ENCODE data around the gene RCAN2.

GRCh38 chr6:46400898-46401297 is 90.4 kb downstream of the RCAN2 start:
- TF ChIP-seq POLR2AphosphoS5 (IDR thresholded peaks at IDR 0.05) (no peak), CTCF (IDR thresholded peaks at IDR 0.05; ENCODE audit: poor library complexity, severe bottlenecking) (no peak), REST (IDR thresholded peaks at IDR 0.05; ENCODE audit: borderline replicate concordance) (no peak), EZH2 (IDR thresholded peaks at IDR 0.05; ENCODE audit: borderline replicate concordance, insufficient read depth, low read length, poor library complexity, severe bottlenecking) (no peak)
